ENCODE results near the gene OR5D16. TPM values are rescaled to one million over a fixed set of nuclear protein-coding genes. Genes with fewer than 3 reads are reported as not detected.

Gene OR5D16
- polyA plus RNA-seq (not detected in 3 replicates), polyA minus RNA-seq (not detected in 3 replicates)
- polyA plus RNA-seq (2011; ENCODE audit: low read depth): not detected
- polyA plus RNA-seq (2011; cell fraction: cytosol; rRNA removed): not detected in 2 replicates
- polyA plus RNA-seq (2011; cell fraction: nucleus; rRNA removed): not detected in 2 replicates
- not detected in 2 replicates for polyA plus RNA-seq (2012; ENCODE audit: low replicate concordance)
- polyA minus RNA-seq (2011; cell fraction: cytosol; rRNA and poly(A)+ RNA removed): not detected
- not detected in 2 replicates for polyA minus RNA-seq (2011; cell fraction: nucleus; rRNA and poly(A)+ RNA removed)

DNA sequence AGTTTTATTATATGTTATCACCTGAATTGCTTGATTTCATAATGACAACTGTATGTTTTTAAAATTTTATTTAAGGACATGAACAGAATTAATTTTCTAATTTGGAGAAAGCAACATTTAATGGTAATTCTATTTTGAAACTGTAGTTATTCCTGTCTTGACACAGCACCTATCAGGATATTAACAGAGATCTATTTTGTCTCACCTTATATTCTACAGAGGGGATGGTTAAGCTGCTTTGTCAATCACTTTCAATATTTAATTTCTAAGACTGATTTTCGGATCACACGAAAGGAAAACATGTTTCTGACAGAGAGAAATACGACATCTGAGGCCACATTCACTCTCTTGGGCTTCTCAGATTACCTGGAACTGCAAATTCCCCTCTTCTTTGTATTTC is at the start of gene OR5D16:
Gene OR5D16, plus strand, starts transcription at position 301 of the 400 bp plus-strand sequence. Its CDS starts 0 bp downstream, at position 301.
- no peaks in the 10 kb centered on the region for H3K27me3 ChIP-seq (ENCODE audit: control insufficient read depth, extremely low read depth, insufficient read depth, low read length)
- FAIRE-seq (no peak), DNase-seq (ENCODE audit: low read depth, low spot score) (no peak)
- H3K4me2 ChIP-seq (ENCODE audit: control insufficient read depth, extremely low read depth, insufficient read depth, low read depth, low read length): no peak within 1 kb of the TSS
- H3K36me3 ChIP-seq (ENCODE audit: control insufficient read depth in 2 of 2, extremely low read depth in 1 of 2, insufficient read depth in 2 of 2, low read length in 2 of 2): no peaks in the 10 kb centered on the region
- no peak within 1 kb of the TSS for H3K9ac ChIP-seq (ENCODE audit: control insufficient read depth, extremely low read depth, insufficient read depth, low read length)
- TF ChIP-seq, protein P1, sequence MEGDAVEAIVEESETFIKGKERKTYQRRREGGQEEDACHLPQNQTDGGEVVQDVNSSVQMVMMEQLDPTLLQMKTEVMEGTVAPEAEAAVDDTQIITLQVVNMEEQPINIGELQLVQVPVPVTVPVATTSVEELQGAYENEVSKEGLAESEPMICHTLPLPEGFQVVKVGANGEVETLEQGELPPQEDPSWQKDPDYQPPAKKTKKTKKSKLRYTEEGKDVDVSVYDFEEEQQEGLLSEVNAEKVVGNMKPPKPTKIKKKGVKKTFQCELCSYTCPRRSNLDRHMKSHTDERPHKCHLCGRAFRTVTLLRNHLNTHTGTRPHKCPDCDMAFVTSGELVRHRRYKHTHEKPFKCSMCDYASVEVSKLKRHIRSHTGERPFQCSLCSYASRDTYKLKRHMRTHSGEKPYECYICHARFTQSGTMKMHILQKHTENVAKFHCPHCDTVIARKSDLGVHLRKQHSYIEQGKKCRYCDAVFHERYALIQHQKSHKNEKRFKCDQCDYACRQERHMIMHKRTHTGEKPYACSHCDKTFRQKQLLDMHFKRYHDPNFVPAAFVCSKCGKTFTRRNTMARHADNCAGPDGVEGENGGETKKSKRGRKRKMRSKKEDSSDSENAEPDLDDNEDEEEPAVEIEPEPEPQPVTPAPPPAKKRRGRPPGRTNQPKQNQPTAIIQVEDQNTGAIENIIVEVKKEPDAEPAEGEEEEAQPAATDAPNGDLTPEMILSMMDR (optimal IDR thresholded peaks at IDR 0.05 in 1 of 3, IDR thresholded peaks at IDR 0.05 in 1 of 3, conservative IDR thresholded peaks at IDR 0.05 in 1 of 3; ENCODE audit: extremely low read depth in 1 of 3, insufficient read depth in 2 of 3, low read length in 3 of 3): no peak
- TF ChIP-seq EZH2 (IDR thresholded peaks at IDR 0.05; ENCODE audit: low read length): no peak
- no peak within 1 kb of the TSS for H3K4me3 ChIP-seq (ENCODE audit: control insufficient read depth in 2 of 3, extremely low read depth in 1 of 3, insufficient read depth in 2 of 3, low read depth in 1 of 3, low read length in 3 of 3)
- no peaks in the 10 kb centered on the region for H3K9me1 ChIP-seq (ENCODE audit: control insufficient read depth, extremely low read depth, insufficient read depth, low read length)
- no peaks in the 10 kb centered on the region for H3K9me3 ChIP-seq (ENCODE audit: control insufficient read depth, low read depth, low read length)
- no peaks in the 10 kb centered on the region for H3K79me2 ChIP-seq (ENCODE audit: control insufficient read depth, insufficient read depth, low read length)
- no peak within 1 kb of the TSS for H2AFZ ChIP-seq (ENCODE audit: control insufficient read depth, low read length)
- no peaks in the 10 kb centered on the region for H3K4me1 ChIP-seq (ENCODE audit: control insufficient read depth, extremely low read depth, insufficient read depth, low read length)
- no peaks in the 10 kb centered on the region for H4K20me1 ChIP-seq (ENCODE audit: control insufficient read depth, extremely low read depth, insufficient read depth, low read length)
- no peak within 1 kb of the TSS for H3K27ac ChIP-seq (ENCODE audit: control insufficient read depth, insufficient read depth, low read length)
- dilution Hi-C loops (cut with MboI; ENCODE audit: extremely low pct_ligation_motif_present, low sequenced_read_pairs): no loop called here

DNA sequence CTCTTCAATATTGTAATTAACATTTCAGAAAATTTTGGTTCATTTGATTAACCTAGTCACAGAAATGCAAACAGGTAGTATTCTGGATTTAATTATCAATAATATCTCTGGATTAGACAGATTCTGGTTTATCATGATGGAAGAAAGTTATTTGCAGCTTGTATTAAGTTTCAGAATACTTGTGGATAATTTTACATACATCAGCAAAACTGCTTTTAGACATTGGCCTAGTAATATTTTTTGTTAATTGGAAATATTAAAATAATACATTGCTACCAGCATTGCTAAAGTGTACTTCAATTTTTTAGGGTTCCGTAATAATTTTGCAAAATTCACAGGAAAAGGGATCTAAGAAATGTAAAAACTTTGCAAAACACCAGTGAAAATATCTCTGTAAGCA is 46.9 kb upstream of the OR5D16 start:
- Histone ChIP-seq H3K9me1 (ENCODE audit: control insufficient read depth, extremely low read depth, insufficient read depth, low read length) (no peaks in the 10 kb centered on the region), H3K79me2 (ENCODE audit: control insufficient read depth, insufficient read depth, low read length) (no peaks in the 10 kb centered on the region), H3K4me3 (ENCODE audit: control insufficient read depth in 2 of 3, extremely low read depth in 1 of 3, insufficient read depth in 2 of 3, low read depth in 1 of 3, low read length in 3 of 3) (no peak overlapping the region), H3K27me3 (ENCODE audit: control insufficient read depth, extremely low read depth, insufficient read depth, low read length) (no peaks in the 10 kb centered on the region), H3K36me3 (ENCODE audit: control insufficient read depth in 2 of 2, extremely low read depth in 1 of 2, insufficient read depth in 2 of 2, low read length in 2 of 2) (no peaks in the 10 kb centered on the region), H3K4me2 (ENCODE audit: control insufficient read depth, extremely low read depth, insufficient read depth, low read depth, low read length) (no peak overlapping the region), H3K4me1 (ENCODE audit: control insufficient read depth, extremely low read depth, insufficient read depth, low read length) (no peaks in the 10 kb centered on the region), H3K27ac (ENCODE audit: control insufficient read depth, insufficient read depth, low read length) (no peak overlapping the region), H2AFZ (ENCODE audit: control insufficient read depth, low read length) (no peak overlapping the region), H3K9me3 (ENCODE audit: control insufficient read depth, low read depth, low read length) (peaks cover 2% of the 10 kb centered on the region), H3K9ac (ENCODE audit: control insufficient read depth, extremely low read depth, insufficient read depth, low read length) (no peak overlapping the region), H4K20me1 (ENCODE audit: control insufficient read depth, extremely low read depth, insufficient read depth, low read length) (no peaks in the 10 kb centered on the region)
- TF ChIP-seq, protein P1 (optimal IDR thresholded peaks at IDR 0.05 in 1 of 3, IDR thresholded peaks at IDR 0.05 in 1 of 3, conservative IDR thresholded peaks at IDR 0.05 in 1 of 3; ENCODE audit: extremely low read depth in 1 of 3, insufficient read depth in 2 of 3, low read length in 3 of 3): no peak
- TF ChIP-seq EZH2 (IDR thresholded peaks at IDR 0.05; ENCODE audit: low read length): no peak
- dilution Hi-C loops (cut with MboI; ENCODE audit: extremely low pct_ligation_motif_present, low sequenced_read_pairs): no loop called here
- DNase-seq (ENCODE audit: low read depth, low spot score) (no peak), FAIRE-seq (no peak)
